ENCODE measurements around the gene PAN2. TPM values are rescaled to one million over a fixed set of nuclear protein-coding genes. Genes with fewer than 3 reads are reported as not detected.
"Not testable (repeated sequence)": the region's sequence is repeated elsewhere in the genome, so short reads cannot be mapped to it uniquely, and the experiment has no call there.

PAN2 gene
- total RNA-seq, 1 donor from 2014 or later, result 20.5 TPM

DNA sequence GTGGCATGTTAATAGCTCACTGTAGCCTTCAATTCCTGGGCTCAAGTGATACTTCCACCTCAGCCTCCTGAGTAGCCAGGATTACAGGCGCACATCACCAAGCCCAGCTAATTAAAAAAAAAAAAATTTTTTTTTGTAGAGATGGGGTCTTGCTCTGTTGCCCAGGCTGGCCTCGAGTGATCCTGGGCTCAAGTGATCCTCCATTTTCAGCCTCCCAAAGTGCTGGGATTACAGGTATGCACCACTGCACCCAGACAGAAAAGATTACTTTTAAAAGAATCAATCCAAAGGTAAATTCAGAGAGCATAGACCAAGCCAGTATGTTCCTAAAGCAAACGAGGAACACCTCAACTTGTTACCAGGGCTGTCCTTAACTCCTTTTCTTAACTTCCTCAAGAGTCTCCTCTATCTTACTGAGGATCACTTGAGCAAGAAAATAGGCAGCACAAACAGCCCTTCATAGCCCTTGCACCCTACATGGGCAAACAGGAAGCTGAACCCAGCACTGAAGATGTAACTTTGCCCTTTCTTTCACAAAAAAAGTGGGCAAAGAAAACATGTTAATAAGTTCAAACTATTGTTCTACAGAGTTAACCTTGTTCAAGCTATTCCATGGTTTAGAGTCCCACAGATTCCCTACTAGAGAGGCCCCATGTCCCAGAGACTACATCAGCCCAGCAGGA is 45.0 kb downstream of the PAN2 start:
- TF ChIP-seq, protein P1, sequence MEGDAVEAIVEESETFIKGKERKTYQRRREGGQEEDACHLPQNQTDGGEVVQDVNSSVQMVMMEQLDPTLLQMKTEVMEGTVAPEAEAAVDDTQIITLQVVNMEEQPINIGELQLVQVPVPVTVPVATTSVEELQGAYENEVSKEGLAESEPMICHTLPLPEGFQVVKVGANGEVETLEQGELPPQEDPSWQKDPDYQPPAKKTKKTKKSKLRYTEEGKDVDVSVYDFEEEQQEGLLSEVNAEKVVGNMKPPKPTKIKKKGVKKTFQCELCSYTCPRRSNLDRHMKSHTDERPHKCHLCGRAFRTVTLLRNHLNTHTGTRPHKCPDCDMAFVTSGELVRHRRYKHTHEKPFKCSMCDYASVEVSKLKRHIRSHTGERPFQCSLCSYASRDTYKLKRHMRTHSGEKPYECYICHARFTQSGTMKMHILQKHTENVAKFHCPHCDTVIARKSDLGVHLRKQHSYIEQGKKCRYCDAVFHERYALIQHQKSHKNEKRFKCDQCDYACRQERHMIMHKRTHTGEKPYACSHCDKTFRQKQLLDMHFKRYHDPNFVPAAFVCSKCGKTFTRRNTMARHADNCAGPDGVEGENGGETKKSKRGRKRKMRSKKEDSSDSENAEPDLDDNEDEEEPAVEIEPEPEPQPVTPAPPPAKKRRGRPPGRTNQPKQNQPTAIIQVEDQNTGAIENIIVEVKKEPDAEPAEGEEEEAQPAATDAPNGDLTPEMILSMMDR (IDR thresholded peaks at IDR 0.05; ENCODE audit: insufficient read depth, low read length, severe bottlenecking), result no peak
- Histone ChIP-seq H3K36me3 (ENCODE audit: control insufficient read depth, insufficient read depth, low read length) (peaks cover 9% of the 10 kb centered on the region), H3K4me3 (ENCODE audit: low read depth, low read length) (no peak overlapping the region), H3K27me3 (ENCODE audit: control insufficient read depth, insufficient read depth, low read length) (no peaks in the 10 kb centered on the region)
- FAIRE-seq, result no peak
- DNase-seq (ENCODE audit: low read depth), result no peak

DNA sequence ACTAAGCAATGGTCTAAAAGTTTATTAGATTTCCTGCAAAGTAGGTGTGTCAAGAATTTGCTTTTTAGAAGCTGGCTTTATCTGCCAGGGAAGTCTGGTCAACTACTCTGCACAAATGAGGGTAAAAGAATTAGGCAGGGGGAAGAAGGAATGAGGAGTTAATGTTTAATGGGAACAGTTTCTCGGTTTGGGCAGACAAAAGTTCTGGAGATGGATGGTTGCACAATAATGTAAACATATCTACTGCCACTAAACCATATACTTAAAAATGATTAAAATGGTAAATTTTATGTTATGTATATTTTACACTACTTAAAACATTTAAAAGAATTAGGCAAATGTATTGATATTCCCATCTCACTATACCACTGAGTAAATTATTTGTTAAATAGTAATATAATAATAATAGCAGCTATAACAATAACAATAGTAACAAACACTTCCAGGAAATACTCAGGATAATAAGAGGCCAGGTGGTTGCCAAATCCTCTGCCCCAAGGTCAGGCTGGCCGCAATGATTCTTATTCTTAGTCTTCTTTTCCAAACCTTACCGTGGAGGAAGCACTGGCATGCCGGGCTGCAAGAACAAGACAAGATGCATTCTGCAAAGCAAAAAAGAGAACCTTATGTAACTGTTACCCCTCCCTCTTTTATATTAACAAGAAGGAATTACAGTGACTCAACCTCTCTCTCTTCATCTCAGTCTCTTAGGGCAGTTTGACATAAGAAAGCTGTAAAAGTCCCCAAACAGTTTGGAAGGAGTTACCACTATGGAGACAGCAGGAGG is 47.6 kb downstream of the PAN2 start:
- no peaks in the 10 kb centered on the region for H3K27me3 ChIP-seq (ENCODE audit: control insufficient read depth, insufficient read depth, low read length)
- TF ChIP-seq, protein P1 (IDR thresholded peaks at IDR 0.05; ENCODE audit: insufficient read depth, low read length, severe bottlenecking), result no peak
- no peak for FAIRE-seq
- DNase-seq (ENCODE audit: low read depth), result no peak
- H3K4me3 ChIP-seq (ENCODE audit: low read depth, low read length), result no peak overlapping the region
- H3K36me3 ChIP-seq (ENCODE audit: control insufficient read depth, insufficient read depth, low read length), result peaks cover 14% of the 10 kb centered on the region

DNA sequence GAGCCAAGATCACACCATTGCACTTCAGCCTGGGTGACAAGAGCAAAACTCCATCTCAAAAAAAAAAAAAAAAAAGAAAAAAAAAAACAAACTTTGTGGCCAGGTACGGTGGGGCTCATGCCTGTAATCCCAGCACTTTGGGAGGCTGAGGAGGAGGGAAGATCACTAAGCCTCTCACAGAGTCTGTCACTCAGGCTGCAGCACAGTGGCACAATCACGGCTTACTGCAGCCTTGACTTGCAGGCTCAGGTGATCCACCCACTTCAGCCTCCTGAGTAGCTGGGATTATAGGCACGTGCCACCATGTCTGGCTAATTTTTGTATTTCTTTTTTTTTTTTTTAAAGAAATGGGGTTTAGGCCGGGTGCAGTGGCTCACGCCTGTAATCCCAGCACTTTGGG is 49.5 kb downstream of the PAN2 start:
- H3K27me3 ChIP-seq (ENCODE audit: control insufficient read depth, insufficient read depth, low read length); H3K4me3 ChIP-seq (ENCODE audit: low read depth, low read length); FAIRE-seq; DNase-seq (ENCODE audit: low read depth): not testable (repeated sequence)
- peaks cover 14% of the 10 kb centered on the region for H3K36me3 ChIP-seq (ENCODE audit: control insufficient read depth, insufficient read depth, low read length)

DNA sequence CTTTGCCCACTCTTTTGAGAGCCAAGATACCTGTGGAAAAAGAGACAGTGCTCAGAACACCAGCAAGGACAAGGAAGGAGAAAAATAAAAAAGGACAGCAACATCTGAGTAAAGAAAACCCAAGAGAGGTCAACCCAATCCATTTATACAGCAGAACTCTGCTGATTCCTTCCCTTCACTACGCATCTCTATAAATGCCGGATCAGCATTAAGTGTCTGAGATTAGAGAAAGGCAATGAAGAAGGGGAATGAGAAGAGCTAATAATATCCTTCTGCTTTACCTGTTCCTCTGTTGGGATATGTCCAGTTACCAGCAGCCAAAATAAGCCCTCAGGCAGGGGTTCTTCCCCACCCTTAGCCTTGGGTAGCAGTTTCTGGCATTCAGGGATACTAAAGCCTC is 51.2 kb downstream of the PAN2 start:
- FAIRE-seq (no peak), DNase-seq (ENCODE audit: low read depth) (no peak)
- no peak overlapping the region for H3K4me3 ChIP-seq (ENCODE audit: low read depth, low read length)
- H3K36me3 ChIP-seq (ENCODE audit: control insufficient read depth, insufficient read depth, low read length), result peaks cover 16% of the 10 kb centered on the region
- TF ChIP-seq, protein P1 (IDR thresholded peaks at IDR 0.05; ENCODE audit: insufficient read depth, low read length, severe bottlenecking), result no peak
- H3K27me3 ChIP-seq (ENCODE audit: control insufficient read depth, insufficient read depth, low read length), result no peaks in the 10 kb centered on the region

DNA sequence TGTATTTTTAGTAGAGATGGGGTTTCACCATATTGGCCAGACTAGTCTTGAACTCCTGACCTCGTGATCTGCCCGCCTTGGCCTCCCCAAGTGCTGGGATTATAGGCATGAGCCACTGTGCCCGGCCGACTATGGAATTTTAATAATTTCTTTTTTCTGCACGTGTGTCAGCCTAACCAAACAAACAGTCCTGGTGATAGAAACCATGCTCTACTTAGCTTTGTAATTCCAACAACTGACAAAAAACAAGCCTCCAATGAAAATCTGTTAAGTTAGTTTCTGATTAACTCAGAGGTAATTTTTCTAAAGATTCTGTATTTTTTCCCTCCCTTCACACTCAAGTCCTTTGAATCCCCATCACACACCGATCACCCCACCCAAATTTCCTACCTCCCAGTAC is 51.8 kb downstream of the PAN2 start:
- peaks cover 16% of the 10 kb centered on the region for H3K36me3 ChIP-seq (ENCODE audit: control insufficient read depth, insufficient read depth, low read length)
- no peaks in the 10 kb centered on the region for H3K27me3 ChIP-seq (ENCODE audit: control insufficient read depth, insufficient read depth, low read length)

DNA sequence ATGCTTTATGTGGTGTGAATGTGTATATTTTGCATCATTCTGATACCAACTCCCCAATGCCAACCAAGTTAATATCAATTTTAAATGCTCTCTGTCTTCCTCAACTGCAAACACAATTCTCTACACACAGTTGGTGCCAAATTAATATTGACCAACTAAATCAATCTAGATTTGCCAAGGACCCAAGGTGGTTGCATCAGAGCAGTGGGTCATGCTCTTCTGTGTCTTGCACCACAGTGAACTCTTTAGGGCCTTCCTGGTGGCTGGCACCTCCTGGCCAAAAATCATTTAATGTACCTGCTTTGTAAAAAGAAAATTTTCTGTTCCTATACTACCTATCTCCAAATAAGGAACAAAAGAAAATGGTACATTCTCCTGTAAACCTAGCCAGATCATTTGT is 53.0 kb downstream of the PAN2 start:
- TF ChIP-seq, protein P1 (IDR thresholded peaks at IDR 0.05; ENCODE audit: insufficient read depth, low read length, severe bottlenecking), result no peak
- Histone ChIP-seq H3K27me3 (ENCODE audit: control insufficient read depth, insufficient read depth, low read length) (no peaks in the 10 kb centered on the region), H3K36me3 (ENCODE audit: control insufficient read depth, insufficient read depth, low read length) (peaks cover 12% of the 10 kb centered on the region), H3K4me3 (ENCODE audit: low read depth, low read length) (no peak overlapping the region)
- FAIRE-seq (no peak), DNase-seq (ENCODE audit: low read depth) (no peak)

More for the DNA sequence above, 51.8 kb downstream of the PAN2 start:
- FAIRE-seq (no peak), DNase-seq (ENCODE audit: low read depth) (no peak)
- TF ChIP-seq, protein P1 (IDR thresholded peaks at IDR 0.05; ENCODE audit: insufficient read depth, low read length, severe bottlenecking), result no peak
- no peak overlapping the region for H3K4me3 ChIP-seq (ENCODE audit: low read depth, low read length)

All from bronchial epithelial cell (primary cell).